Neural crest cell (in vitro differentiated cells): Measurements from ENCODE around the gene PMEL. TPM values are rescaled to one million over a fixed set of nuclear protein-coding genes. Genes with fewer than 3 reads are reported as not detected.
A peak's percentile ranks its signal among the peaks of the same experiment; 100 is the strongest.

Source experiments
- DNase-seq: peaks from one replicate; pipeline ENCODE4 v3.0.0; 2021; ENCODE audit warnings: low read depth, mixed read lengths, low spot score
- H3K27ac Mint-ChIP-seq: one replicate; pipeline ENCODE4 v1.8.0; 2021; ENCODE audit warnings: mild to moderate bottlenecking, mixed read lengths; ENCODE audit not compliant: unreplicated experiment
- H3K27me3 Mint-ChIP-seq: 2 replicates; pipeline ENCODE4 v1.8.0; 2021; ENCODE audit warnings: low read depth, mild to moderate bottlenecking, mixed read lengths
- H3K36me3 Mint-ChIP-seq: 2 replicates; pipeline ENCODE4 v1.8.0; 2021; ENCODE audit warnings: low read depth, mild to moderate bottlenecking, mixed read lengths
- H3K4me1 Mint-ChIP-seq: 2 replicates; pipeline ENCODE4 v1.8.0; 2021; ENCODE audit warnings: mixed read lengths
- H3K4me3 Mint-ChIP-seq: one replicate; pipeline ENCODE4 v1.8.0; 2021; ENCODE audit warnings: mild to moderate bottlenecking, mixed read lengths
- H3K9me3 Mint-ChIP-seq: 2 replicates; pipeline ENCODE4 v1.8.0; 2021; ENCODE audit warnings: mixed read lengths
- CTCF ChIP-seq: fragments of 200-600 bp; sonication (generic); conservative IDR thresholded peaks from 2 replicates; pipeline ENCODE4 v1.5.0; 2021; ENCODE audit warnings: antibody characterized with exemption, mild to moderate bottlenecking
- total RNA-seq: library from RNA; stranded (reverse); gene quantifications from 2 replicates; pipeline ENCODE4 v1.2.1, GENCODE V29; 2021

Gene PMEL
- total RNA-seq, 1 donor from 2014 or later, result 36.9 TPM

GRCh38 chr12:55965240-55965639 is 602 bp downstream of the PMEL start:
- Mint-ChIP-seq H3K9me3 (no peaks in the 10 kb centered on the region), H3K4me1 (peaks cover 40% of the 10 kb centered on the region), H3K27ac (peak overlapping the region; percentile 58), H3K27me3 (no peaks in the 10 kb centered on the region), H3K36me3 (peaks cover 5% of the 10 kb centered on the region), H3K4me3 (peak overlapping the region; percentile 95)
- DNase-seq, result no peak
- TF ChIP-seq CTCF, result no peak

DNA sequence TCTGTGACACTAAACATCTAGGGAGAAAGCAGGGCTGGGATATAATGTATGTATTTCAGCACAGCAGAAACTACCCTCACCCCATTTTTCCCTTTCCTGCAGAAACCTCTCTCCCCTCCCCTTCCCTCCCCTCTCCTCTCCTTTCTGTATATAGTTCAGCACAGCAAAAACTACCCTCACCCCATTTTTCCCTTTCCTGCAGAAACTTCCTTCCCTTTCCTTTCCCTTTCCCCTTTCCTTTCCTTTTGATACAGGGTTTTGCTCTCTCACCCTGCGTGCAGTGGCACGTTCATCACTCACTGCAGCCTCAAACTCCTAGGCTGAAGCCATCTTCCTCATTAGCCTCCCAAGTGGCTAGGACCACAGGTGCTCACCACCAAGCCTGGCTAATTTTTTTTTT is 2.1 kb downstream of the PMEL start:
- peaks cover 34% of the 10 kb centered on the region for H3K4me1 Mint-ChIP-seq
- peak overlapping the region; percentile 70 for H3K4me3 Mint-ChIP-seq
- no peaks in the 10 kb centered on the region for H3K27me3 Mint-ChIP-seq
- DNase-seq, result no peak
- H3K36me3 Mint-ChIP-seq, result peaks cover 5% of the 10 kb centered on the region
- no peak overlapping the region for H3K27ac Mint-ChIP-seq
- no peak for TF ChIP-seq CTCF
- no peaks in the 10 kb centered on the region for H3K9me3 Mint-ChIP-seq

DNA sequence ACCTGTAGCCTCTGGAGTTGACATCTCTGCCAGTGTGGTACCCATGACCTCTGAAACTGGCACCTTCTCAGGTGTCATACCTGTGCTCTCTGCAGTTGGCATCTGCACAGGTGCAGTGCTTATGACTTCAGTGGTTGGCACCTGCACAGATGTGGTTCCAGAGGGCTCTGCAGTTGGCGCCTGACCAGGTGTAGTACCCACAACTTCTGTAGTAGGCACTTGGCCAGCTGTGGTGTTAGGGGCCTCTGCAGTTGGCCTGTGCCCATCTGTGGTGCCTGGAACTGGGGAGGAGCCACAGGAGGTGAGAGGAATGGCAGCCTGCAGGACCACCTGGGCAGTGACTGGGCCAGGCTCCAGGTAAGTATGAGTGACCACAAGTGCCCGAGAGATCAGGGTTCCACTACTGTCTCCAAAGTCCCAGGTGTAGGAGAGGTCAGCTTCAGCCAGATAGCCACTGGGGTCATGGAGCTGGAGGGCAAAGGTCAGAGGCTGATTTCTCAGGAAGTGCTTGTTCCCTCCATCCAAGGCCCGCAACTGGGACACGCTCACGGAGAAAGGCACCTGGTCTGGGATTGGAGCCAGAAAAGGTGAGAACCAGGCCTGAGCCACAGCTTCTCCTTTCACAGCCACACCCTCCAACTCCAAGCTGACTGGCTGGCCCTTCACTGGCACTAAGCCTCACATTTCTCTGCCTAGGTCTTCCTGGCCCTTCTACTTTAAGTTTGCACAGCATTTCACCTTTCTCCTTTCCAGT is 8.6 kb downstream of the PMEL start:
- Mint-ChIP-seq H3K4me1 (no peaks in the 10 kb centered on the region), H3K27ac (no peak overlapping the region), H3K9me3 (no peaks in the 10 kb centered on the region), H3K27me3 (peaks cover 6% of the 10 kb centered on the region), H3K36me3 (peaks cover 2% of the 10 kb centered on the region), H3K4me3 (no peak overlapping the region)
- no peak for TF ChIP-seq CTCF
- no peak for DNase-seq

DNA sequence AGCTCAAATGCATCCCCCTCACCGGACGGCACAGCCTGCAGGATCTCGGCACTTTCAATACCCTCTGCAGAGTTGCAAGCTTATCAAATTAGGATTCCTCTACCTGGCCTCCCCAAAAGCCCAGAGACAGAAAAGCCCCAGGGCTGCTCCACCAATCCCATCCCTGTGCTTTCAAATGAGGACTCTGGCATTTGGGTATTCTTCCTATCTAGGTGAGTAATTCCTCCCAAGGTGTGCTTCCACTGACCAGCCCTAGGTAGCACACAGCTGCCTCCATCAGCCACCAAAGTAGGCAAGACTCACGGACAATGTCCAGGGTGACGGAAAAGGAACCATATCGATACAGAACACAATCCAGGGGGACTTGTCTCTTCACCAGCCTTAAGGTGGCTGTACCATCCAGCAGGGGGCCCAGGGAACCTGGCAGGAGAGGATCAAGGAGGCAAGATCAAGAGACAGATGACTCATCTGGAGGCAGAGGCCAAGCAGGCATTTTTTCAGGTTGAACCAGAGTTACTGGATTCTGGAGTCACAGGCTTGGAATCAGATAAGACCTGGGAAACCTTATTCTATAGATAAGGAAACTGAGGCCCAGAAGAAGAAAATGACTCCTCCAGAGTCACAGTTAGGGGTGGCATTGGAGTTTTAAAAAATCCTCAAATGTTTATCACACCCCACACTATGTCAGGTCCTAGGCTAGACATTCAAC is 9.9 kb downstream of the PMEL start:
- no peaks in the 10 kb centered on the region for H3K9me3 Mint-ChIP-seq
- peak; percentile 57 for TF ChIP-seq CTCF
- H3K27ac Mint-ChIP-seq, result peak overlapping the region; percentile 75
- H3K4me3 Mint-ChIP-seq, result no peak overlapping the region
- H3K36me3 Mint-ChIP-seq, result peaks cover 2% of the 10 kb centered on the region
- DNase-seq, result no peak
- peaks cover 6% of the 10 kb centered on the region for H3K27me3 Mint-ChIP-seq
- H3K4me1 Mint-ChIP-seq, result peaks cover 3% of the 10 kb centered on the region

GRCh38 chr12:55955344-55955743 is 10.5 kb downstream of the PMEL start:
- H3K4me3 Mint-ChIP-seq, result no peak overlapping the region
- H3K4me1 Mint-ChIP-seq, result peaks cover 3% of the 10 kb centered on the region
- no peak for TF ChIP-seq CTCF
- no peak overlapping the region for H3K27ac Mint-ChIP-seq
- no peak for DNase-seq
- H3K36me3 Mint-ChIP-seq, result peaks cover 2% of the 10 kb centered on the region
- no peaks in the 10 kb centered on the region for H3K9me3 Mint-ChIP-seq
- H3K27me3 Mint-ChIP-seq, result peaks cover 6% of the 10 kb centered on the region
